Transverse colon (tissue), 4 donors: Measurements from ENCODE around the gene LHB. TPM values are rescaled to one million over a fixed set of nuclear protein-coding genes. Genes with fewer than 3 reads are reported as not detected.

Source experiments
- DNase-seq: peaks from one replicate; pipeline ENCODE4 v3.0.0-alpha.2; 2019
- H3K27ac ChIP-seq, 4 donors: fragments of 200-600 bp; sonication (generic); 2 replicates each; pipeline ENCODE4 v1.5.1; 2016 to 2018; ENCODE audit warnings: inconsistent platforms in 4 of 4
- H3K27me3 ChIP-seq: fragments of 200-600 bp; sonication (generic); 2 replicates; pipeline ENCODE4 v1.5.1; 2017; ENCODE audit warnings: inconsistent platforms
- H3K36me3 ChIP-seq, 4 donors: fragments of 200-600 bp; sonication (generic); 2 replicates each; pipeline ENCODE4 v1.5.1; 2017 to 2019; ENCODE audit warnings: inconsistent platforms in 4 of 4
- H3K4me1 ChIP-seq, 4 donors: fragments of 200-600 bp; sonication (generic); 2 replicates each; pipeline ENCODE4 v1.5.1; 2017 to 2020; ENCODE audit warnings: inconsistent platforms in 4 of 4
- H3K4me3 ChIP-seq, 4 donors: fragments of 200-600 bp; sonication (generic); 1 replicate in 1 of 4; 2 replicates in 3 of 4; pipeline versions ENCODE4 v1.5.1 to v1.6.1; 2017 to 2019; ENCODE audit warnings: inconsistent platforms in 4 of 4
- H3K9me3 ChIP-seq, 2 donors: fragments of 200-600 bp; sonication (generic); 2 replicates each; pipeline ENCODE4 v1.5.1; 2017 to 2019; ENCODE audit warnings: inconsistent platforms in 2 of 2
- EP300 ChIP-seq: sonication (generic); formaldehyde crosslinking; IDR thresholded peaks from one replicate; pipeline ENCODE4 v1.6.1; 2017; ENCODE audit warnings: antibody characterized with exemption, low read depth
- POLR2A ChIP-seq: fragments of 450-650 bp; IDR thresholded peaks from one replicate; pipeline ENCODE4 v1.6.1; 2016; ENCODE audit warnings: antibody characterized with exemption, mild to moderate bottlenecking, moderate library complexity
- POLR2AphosphoS5 ChIP-seq, 3 donors: sonication (generic); formaldehyde crosslinking; IDR thresholded peaks; one replicate each; pipeline ENCODE4 v1.6.1; 2016; ENCODE audit warnings: antibody characterized with exemption in 3 of 3
- WGBS, 2 donors: methylation state at CpG; one replicate each; pipeline ENCODE4 v1.1.5; 2018; ENCODE audit warnings: low coverage in 1 of 2; 5-methylcytosine and 5-hydroxymethylcytosine counted together
- in situ Hi-C, 4 donors: fragments of 200-750 bp; cut with MboI; loops; one replicate each; pipeline versions ENCODE4 v1.15.0 to v1.15.1; 2017; ENCODE audit warnings: low sequenced_read_pairs in 3 of 4, low pct_ligation_motif_present in 1 of 4, low pct_unique_long_range_greater_than_20kb in 1 of 4
- intact Hi-C: fragments of 100-400 bp; cut with DNase I; formaldehyde crosslinking; loops from one replicate; pipeline ENCODE4 v1.15.1; 2023; ENCODE audit warnings: low total_unique reads
- total RNA-seq, 4 donors: library from RNA; depleted of rRNA; stranded (reverse); fragments of >200 nt; gene quantifications; one replicate each; pipeline ENCODE4 v1.1.0, GENCODE V29; 2016
- TF ChIP-seq, protein P1 (sequence below), 5 experiments: fragments of 200-600 bp in 3 of 5; fragments of 450-650 bp in 2 of 5; sonication (generic) in 3 of 5; IDR thresholded peaks; 1 replicate in 2 of 5; 2 replicates in 3 of 5; pipeline ENCODE4 v1.5.1; 2016 to 2017; ENCODE audit warnings: antibody characterized with exemption in 5 of 5, inconsistent platforms in 3 of 5, mild to moderate bottlenecking in 2 of 5, moderate library complexity in 1 of 5

LHB gene
- total RNA-seq, 4 donors from 2014 or later: 1.4 TPM; not detected in 3

- peaks cover 0 to 31% (median 8%) of the 10 kb centered on the region in 4 donors for H3K36me3 ChIP-seq
- no peaks in the 10 kb centered on the region for H3K27me3 ChIP-seq
- WGBS, 2 donors: 94 to 97% methylated on average over 2 to 7 of the region's 7 CpGs
Measured at GRCh38 chr19:49004964-49005614, 11.8 kb downstream of the LHB start.

GRCh38 chr19:49004133-49004532 is 12.8 kb downstream of the LHB start:
- Histone ChIP-seq H3K9me3 (no peaks in the 10 kb centered on the region), H3K36me3 (peaks cover 0 to 27% (median 5%) of the 10 kb centered on the region in 4 donors), H3K4me3 (no peak overlapping the region), H3K27me3 (no peaks in the 10 kb centered on the region), H3K4me1 (no peaks in the 10 kb centered on the region), H3K27ac (no peak overlapping the region)
- in situ Hi-C loops (no loop called here), intact Hi-C loops (no loop called here)
- WGBS, 2 donors: 96% methylated on average over 15 of the region's 15 CpGs; no CpG with 5 or more reads in 1 of the 2 donors
- TF ChIP-seq EP300 (no peak), POLR2AphosphoS5 (IDR thresholded peaks at IDR 0.05) (no peak), POLR2A (no peak)
- TF ChIP-seq, protein P1, sequence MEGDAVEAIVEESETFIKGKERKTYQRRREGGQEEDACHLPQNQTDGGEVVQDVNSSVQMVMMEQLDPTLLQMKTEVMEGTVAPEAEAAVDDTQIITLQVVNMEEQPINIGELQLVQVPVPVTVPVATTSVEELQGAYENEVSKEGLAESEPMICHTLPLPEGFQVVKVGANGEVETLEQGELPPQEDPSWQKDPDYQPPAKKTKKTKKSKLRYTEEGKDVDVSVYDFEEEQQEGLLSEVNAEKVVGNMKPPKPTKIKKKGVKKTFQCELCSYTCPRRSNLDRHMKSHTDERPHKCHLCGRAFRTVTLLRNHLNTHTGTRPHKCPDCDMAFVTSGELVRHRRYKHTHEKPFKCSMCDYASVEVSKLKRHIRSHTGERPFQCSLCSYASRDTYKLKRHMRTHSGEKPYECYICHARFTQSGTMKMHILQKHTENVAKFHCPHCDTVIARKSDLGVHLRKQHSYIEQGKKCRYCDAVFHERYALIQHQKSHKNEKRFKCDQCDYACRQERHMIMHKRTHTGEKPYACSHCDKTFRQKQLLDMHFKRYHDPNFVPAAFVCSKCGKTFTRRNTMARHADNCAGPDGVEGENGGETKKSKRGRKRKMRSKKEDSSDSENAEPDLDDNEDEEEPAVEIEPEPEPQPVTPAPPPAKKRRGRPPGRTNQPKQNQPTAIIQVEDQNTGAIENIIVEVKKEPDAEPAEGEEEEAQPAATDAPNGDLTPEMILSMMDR (IDR thresholded peaks at IDR 0.05): no peak
- no peak for DNase-seq

More at GRCh38 chr19:49004964-49005614, 11.8 kb downstream of the LHB start:
- intact Hi-C loops (no loop called here), in situ Hi-C loops (no loop called here)
- no peak for TF ChIP-seq POLR2A
- no peak for TF ChIP-seq EP300
- TF ChIP-seq, protein P1 (IDR thresholded peaks at IDR 0.05): no peak
- TF ChIP-seq POLR2AphosphoS5 (IDR thresholded peaks at IDR 0.05): no peak
- Histone ChIP-seq H3K4me3 (no peak overlapping the region), H3K9me3 (no peaks in the 10 kb centered on the region), H3K27ac (no peak overlapping the region), H3K4me1 (no peaks in the 10 kb centered on the region)
- no peak for DNase-seq

DNA sequence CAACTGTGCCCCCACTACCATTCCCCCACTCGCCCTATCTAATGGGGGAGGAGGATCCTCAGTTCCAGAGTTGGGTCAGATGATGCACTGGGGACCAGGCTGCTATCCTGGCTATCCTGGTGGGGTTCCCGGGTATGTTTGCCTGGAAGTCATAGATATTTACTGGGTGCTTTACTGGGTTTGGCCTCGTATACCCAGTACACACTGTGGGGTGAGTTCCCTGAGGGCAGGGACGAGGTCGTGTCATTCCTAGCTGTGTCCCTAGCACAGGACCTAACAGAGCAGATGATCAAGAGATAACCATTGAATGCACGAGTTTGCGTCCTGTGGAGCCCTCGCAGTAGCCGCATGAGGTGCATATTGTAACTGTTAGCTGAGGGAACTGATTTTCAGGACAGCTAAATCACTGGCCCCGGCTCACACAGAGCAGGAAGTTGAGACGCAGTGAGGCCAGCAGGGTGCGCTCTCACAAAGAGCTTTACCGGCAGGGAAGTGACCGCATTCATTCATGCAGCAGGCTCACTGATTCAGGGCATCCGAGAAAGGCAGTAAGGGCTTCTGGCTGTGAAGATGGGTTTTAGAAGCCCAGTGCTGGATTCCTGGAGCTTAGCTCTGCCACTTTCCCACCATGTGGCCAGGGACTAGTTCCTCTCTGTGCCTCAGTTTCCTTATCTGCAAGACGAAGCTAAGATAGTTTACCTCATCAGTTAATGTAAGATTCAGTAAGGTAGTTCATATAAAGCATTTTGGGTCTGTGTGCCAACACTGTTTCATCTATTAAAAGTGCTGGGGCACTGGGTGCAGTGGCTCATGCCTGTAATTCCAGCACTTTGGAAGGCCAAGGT is 17.2 kb downstream of the LHB start:
- intact Hi-C loops (no loop called here), in situ Hi-C loops (no loop called here)
- TF ChIP-seq, protein P1 (IDR thresholded peaks at IDR 0.05): peak; percentile 46 to 62 (median 54)
- TF ChIP-seq POLR2A: no peak
- Histone ChIP-seq H3K27ac (no peak overlapping the region), H3K4me3 (no peak overlapping the region), H3K36me3 (peaks cover 0 to 14% (median 2%) of the 10 kb centered on the region in 4 donors), H3K27me3 (no peaks in the 10 kb centered on the region), H3K9me3 (no peaks in the 10 kb centered on the region), H3K4me1 (peaks cover under 1 to 7% (median 4%) of the 10 kb centered on the region in 4 donors)
- 59% methylated on average over 16 of the region's 16 CpGs; no CpG with 5 or more reads in 1 of the 2 donors for WGBS, 2 donors
- DNase-seq: peak; percentile 69

- TF ChIP-seq POLR2AphosphoS5 (IDR thresholded peaks at IDR 0.05): no peak
- no peak for TF ChIP-seq EP300
- TF ChIP-seq, protein P1 (IDR thresholded peaks at IDR 0.05): peak; percentile 22 to 40 (median 34)
- TF ChIP-seq POLR2A: no peak
- peak; percentile 62 for DNase-seq
- no peaks in the 10 kb centered on the region for H3K9me3 ChIP-seq
- no peaks in the 10 kb centered on the region for H3K27me3 ChIP-seq
- peaks cover 7 to 16% (median 12%) of the 10 kb centered on the region in 4 donors for H3K4me1 ChIP-seq
- in situ Hi-C loops (no loop called here), intact Hi-C loops (no loop called here)
- WGBS, 2 donors: 80 to 100% methylated on average over 2 to 5 of the region's 5 CpGs
- no peaks in the 10 kb centered on the region for H3K36me3 ChIP-seq
- no peak overlapping the region for H3K4me3 ChIP-seq
- H3K27ac ChIP-seq: no peak overlapping the region
Measured at GRCh38 chr19:48997972-48998371, 18.9 kb downstream of the LHB start.
